ELF-1 (cell line): ENCODE measurements around the gene SELENOP.
"Not testable (repeated sequence)": the region's sequence is repeated elsewhere in the genome, so short reads cannot be mapped to it uniquely, and the experiment has no call there.

ENCODE experiments used
- DNase-seq: peaks from one replicate; pipeline ENCODE4 v3.0.0-alpha.2; 2016; ENCODE audit warnings: low read depth, low spot score

The SELENOP gene, protein sequence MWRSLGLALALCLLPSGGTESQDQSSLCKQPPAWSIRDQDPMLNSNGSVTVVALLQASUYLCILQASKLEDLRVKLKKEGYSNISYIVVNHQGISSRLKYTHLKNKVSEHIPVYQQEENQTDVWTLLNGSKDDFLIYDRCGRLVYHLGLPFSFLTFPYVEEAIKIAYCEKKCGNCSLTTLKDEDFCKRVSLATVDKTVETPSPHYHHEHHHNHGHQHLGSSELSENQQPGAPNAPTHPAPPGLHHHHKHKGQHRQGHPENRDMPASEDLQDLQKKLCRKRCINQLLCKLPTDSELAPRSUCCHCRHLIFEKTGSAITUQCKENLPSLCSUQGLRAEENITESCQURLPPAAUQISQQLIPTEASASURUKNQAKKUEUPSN

DNA sequence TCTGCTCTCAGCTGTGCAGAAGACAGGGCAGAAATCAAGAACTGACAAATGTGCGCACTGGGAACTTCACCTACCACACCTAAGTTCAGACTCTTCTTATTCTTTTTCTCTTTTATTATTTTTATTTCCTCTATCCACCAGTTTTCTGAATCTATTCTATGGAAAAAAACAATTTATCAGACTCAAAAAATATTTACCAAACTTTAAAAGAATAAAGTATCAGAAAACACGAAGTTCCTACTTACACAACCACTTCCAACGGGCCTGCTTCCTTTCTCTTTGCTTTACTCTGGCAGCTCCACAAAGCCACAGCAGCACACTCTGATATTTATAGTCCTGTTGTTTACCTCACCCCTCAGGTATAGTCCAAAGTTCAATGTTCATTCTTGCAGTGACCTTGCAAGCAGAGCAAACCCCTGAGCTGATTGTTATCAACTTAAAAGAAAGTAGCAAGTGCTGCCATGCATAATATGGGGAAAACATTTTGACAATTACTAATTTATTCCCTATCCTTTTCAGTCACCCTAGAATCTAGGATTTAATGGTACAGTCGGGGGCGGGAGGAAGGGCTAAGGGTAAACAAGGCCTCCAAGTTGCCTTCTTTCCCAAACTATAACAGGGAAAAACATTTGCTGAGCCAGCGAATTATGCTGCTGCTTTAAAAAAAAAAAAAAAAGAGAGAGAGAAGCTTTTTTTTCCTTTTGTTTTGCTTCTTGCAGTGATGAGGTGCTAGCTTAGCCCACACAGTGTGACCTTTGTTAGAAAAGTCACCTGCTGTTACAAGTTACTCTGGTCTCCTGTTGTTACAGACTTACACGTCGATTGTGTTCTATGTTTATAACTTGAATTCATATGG lies at the start of gene SELENOP:
TSS of gene SELENOP (minus strand) at position 302 of the 856 bp plus-strand sequence. CDS start 3,539 bp downstream, outside the sequence.
- peak; percentile 66 for DNase-seq

DNA sequence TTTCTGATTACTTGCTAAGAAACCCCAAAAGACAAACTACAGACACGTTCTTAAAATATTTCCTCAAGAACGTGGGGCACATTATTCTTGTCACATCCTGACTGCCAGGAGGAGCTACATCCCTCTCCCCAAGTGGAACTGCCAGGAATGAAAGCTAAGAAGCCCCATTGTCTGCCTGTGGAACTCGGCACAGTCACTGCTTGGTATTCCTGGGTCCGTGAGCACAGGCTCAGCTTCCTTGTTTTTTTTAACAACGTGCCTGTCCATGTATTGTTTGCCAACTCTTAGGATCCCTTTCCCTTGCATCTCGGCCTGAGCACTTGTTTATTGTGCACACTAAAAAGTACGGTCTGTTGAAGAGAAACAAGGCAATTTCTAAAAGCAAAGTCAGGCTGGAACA lies 47.0 kb upstream of the SELENOP start:
- no peak for DNase-seq

GRCh38 chr5:42858031-42858643 lies 46.4 kb upstream of the SELENOP start:
- no peak for DNase-seq

DNA sequence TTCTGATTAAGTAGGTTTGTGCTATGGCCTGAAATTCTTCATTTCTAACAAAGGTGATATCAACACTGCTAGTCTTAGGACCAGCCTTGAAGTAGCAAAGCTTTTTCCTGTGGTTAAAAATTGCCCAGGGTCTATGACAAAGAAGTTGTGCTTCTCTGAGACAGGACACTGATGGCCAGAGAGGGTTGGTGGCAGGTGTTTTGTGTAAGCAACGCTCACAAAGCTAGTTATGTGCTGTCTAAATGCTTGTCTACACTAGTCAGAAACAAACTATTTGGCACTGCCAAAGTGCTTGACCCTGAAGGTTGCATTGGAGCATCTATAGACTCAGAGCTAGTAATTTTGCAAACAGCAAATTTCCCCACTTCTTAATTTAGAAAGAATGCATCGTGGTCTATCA lies 44.1 kb upstream of the SELENOP start:
- no peak for DNase-seq

GRCh38 chr5:42855386-42855785 lies 43.7 kb upstream of the SELENOP start:
- no peak for DNase-seq

GRCh38 chr5:42854795-42855194 lies 43.1 kb upstream of the SELENOP start:
- DNase-seq, result no peak

DNA sequence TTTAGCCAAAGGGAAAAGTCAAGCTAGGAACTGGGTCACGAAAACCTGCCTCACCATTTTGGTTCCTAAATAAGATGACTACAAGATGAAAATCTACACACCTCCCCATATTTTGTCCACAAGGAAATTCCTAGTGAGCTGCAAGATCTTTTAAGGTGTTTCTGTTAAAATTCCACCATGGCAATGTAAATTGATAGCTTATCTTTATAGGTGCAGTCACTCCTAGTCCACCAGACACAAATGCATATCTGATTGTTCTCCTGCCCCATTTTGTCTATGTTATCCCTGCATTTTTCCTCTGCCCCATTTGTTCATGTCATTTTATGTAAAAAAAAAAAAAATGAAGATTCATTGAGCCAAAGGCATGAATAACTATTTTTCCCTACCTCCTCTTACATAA lies 41.1 kb upstream of the SELENOP start:
- DNase-seq, result no peak

DNA sequence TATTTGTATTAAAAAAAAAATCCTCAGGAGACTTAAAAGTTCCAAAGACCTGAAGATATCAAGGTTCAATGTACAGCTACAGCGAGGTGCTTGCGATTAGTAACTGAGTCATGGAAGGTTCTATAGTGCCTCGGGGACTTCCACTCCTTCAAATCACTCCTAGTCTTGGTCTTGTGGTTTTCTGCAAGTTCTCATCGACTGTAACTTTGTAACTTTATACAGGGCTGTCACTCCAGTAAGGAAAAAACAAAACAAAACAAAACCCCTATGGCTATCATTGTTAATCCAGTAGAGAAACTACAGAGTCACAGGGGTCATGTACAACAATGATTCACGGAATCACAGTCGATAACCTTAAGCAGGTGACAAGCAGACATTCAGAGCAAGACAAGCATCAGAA lies 39.8 kb upstream of the SELENOP start:
- no peak for DNase-seq

DNA sequence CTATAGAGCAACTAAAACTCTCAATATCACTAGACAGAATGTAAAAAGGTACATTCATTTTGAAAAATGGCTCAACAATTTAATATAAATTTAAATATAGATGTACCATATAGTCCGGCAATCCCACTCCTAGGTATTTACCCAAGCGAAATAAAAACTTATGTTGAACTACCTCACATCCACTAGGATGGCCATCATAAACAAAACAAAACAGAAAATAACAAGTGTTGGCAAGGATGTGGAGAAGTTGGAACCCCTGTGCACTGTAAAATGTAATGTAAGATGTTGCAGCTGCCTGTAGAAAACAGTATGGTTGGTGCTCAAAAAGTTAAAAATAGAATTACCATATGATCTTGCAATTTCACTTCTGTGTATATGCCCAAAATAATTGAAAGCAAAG lies 36.9 kb upstream of the SELENOP start:
- no peak for DNase-seq

GRCh38 chr5:42844408-42844807 lies 32.7 kb upstream of the SELENOP start:
- DNase-seq, result not testable (repeated sequence)

GRCh38 chr5:42843675-42844292 lies 32.1 kb upstream of the SELENOP start:
- no peak for DNase-seq

- DNase-seq, result no peak
Observed at GRCh38 chr5:42842921-42843641, 31.4 kb upstream of the SELENOP start.

DNA sequence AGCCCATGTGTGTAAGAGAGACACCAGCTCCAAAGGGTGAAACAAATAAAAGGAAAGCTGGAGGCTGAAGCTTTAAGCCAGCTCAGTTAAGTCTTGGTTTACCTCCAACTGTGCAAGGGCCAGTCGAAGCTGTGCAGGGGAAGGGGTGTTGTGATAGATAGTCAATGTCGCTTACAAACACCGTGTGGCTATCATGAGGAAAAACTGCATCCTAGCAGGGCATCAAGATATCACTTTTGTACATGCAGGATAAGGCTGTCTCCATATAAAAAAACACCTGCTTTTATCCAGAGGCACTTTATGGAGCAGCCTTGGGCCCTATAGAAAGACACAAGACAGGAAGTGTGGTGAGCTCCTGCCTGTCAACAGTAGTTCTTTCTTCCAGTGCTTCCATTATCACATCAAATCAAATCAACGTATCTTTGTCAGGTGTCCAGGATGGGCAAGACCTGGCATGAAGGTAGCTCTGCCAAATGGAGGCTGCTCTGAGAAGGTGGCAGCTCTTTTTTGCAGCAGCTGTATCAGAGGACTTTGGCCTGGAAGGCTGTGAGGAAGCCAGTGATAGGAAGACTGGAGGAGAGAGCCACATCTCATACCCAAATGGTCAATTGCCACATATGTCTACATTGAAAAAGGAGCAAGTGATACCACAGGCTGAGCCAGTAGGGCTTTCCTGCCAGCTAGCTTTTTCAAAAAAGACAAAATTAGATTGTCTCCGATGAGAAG lies 29.3 kb upstream of the SELENOP start:
- no peak for DNase-seq

GRCh38 chr5:42840269-42840668 lies 28.6 kb upstream of the SELENOP start:
- DNase-seq, result no peak

GRCh38 chr5:42839196-42839595 lies 27.5 kb upstream of the SELENOP start:
- no peak for DNase-seq

GRCh38 chr5:42837601-42838000 lies 25.9 kb upstream of the SELENOP start:
- no peak for DNase-seq

GRCh38 chr5:42836070-42836769 lies 24.5 kb upstream of the SELENOP start:
- no peak for DNase-seq

DNA sequence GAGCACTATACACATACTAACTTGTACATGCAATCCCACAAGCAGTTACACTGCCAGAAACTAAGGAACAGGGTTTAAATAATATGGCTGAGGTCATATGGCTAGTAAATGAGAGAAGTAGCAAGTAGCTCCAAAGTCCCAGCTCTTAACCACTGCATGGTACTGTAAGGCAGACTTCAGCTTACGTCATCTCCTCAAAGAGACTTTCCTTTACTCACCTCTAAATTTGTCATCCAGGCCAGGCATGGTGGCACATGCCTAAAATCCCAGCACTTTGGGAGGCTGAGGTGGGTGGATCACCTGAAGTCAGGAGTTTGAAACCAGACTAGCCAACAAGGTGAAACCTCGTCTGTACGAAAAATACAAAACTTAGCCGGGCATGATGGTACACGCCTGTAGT lies 20.4 kb upstream of the SELENOP start:
- DNase-seq, result no peak

DNA sequence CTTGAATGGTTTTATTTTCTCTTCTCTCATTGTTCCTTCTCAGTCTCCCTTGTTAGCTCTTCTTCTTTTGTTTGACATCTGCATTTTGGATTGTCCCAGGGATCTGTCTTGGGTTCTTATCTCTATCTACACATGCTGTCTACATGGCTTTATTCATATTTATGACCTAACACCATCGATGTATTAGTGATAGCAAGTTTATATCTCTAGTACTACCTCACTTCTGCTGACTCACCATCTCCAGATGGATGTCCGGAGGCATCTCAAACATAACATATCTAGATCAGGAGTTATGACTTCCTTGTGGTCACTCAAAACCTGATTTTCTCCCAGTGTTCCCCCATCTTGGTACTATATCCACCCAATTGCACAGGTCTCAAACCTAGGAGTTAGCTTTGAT lies 19.2 kb upstream of the SELENOP start:
- DNase-seq, result no peak

DNA sequence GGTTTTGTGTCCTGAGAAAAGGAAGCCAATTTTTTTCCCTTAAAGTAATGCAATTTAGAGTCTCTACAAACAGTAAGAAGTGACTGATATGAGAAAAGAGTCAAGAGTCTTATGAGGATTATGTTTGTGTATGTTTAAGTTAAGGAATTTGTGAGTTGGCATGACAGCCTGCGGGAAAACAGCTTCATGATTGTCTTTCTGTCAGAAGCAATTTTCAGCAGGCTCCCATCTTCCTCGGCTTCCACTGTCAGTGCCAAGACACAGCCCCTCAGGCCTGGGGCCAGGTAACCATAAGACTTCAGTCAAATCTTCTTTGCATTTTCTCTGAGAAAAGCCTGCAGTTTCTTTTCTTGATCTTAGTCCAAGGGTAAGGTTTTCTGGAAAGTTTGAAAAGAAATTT lies 17.0 kb upstream of the SELENOP start:
- DNase-seq, result no peak
